ENCODE data around the gene TAC4.

Gene TAC4

GRCh38 chr17:49872754-49873377 lies 25.0 kb upstream of the TAC4 start:
- DNase-seq = peak; percentile 32 to 65

DNA sequence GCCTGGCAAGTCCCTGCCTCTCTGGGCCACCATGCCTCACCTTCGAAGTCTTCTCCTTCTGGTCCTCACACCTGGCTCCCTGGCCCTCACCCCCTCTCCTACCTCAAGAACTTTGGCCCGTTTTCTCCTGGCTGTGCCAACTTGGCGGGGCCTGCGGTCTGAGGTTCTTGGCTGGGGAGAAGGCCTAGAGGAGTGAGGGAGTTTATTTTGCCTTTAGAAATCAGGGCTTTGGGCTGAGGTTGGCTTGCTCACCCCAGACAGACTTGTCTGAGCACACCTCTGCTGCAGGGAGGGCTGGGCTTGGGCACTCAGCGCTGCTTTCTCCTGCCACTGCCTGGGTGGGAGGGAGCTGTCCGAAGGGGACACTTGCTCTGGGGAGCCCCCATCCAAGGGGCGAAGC lies 23.3 kb upstream of the TAC4 start:
- DNase-seq = no peak

DNA sequence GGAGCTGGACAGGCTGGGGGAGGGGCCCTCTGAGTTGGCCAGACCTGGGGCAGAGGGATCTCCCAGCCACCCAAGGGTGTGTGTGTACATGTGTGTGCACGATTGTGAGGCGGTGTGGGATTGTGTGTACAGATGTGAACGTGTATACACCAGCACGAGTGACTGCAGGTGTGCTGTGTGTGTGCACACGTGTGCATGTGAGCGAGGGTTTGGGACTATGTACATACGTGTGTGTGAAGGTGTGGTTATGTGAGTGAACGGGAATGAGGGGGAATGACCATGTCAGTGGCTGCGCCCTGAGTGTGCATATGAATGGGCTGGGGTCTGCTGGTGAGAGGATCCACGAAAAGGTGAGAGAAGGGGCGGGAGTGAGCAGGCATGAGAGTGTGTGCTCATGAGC lies 22.4 kb upstream of the TAC4 start:
- no peak for DNase-seq

DNA sequence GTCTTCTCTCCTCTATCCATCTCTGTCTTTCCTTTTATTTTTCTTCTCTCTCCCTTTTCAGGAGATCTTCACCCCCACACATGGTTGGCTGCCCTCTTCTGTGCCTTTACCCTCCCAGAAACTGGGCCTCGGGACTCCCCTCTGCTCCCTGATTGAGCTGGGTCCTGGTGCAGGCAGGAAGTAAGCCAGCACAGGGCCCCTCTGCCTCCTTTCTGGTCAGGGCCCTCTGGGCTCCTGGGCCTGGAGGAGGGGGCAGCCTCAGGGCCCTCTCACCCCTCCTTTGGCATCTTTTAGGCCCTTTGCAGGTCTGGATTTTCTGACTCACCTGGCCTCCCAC lies 21.1 kb upstream of the TAC4 start:
- DNase-seq = no peak

- no peak for DNase-seq
Measured at GRCh38 chr17:49866882-49867413, 19.1 kb upstream of the TAC4 start.

- peak in 1 of 2 donors; percentile 75 for DNase-seq
Measured at GRCh38 chr17:49866019-49866380, 18.1 kb upstream of the TAC4 start.

- DNase-seq = no peak
Measured at GRCh38 chr17:49862781-49863331, 15.0 kb upstream of the TAC4 start.

DNA sequence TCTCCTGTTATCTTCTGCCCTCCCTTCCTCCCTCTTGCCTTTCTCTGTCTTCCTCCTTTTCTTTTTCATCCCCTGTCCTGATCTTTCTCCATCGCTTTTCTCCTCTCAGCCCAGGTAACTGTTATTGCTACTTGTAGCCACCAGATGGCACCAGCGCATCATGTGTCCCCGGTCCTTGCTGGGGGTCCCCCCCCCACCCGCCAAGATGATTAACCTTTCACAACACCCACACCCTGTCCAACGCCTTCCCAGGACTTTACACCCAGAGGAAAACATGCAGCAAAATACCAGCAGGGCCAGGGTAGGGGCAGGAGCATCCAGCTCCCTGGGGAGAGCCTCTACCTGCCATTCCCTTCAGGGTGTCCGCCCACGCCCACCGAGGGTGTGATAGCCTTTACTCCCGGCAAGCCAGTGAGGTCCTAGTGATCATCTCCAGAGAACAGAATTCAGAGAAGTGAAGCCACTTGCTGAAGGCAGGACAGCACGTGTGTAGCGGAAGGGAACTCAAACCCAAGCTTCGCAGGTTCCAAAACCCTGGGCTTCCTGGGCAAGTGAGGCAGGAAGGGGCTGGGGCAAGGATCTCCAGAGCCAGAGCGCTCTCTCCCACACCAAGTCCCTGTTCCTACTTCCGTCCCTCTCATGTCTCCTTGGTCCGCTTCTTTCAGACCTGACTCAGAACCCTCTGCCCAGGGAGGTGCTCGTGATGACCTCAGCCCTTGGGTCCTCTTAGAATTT lies 13.4 kb upstream of the TAC4 start:
- DNase-seq = peak; percentile 33 to 51

DNA sequence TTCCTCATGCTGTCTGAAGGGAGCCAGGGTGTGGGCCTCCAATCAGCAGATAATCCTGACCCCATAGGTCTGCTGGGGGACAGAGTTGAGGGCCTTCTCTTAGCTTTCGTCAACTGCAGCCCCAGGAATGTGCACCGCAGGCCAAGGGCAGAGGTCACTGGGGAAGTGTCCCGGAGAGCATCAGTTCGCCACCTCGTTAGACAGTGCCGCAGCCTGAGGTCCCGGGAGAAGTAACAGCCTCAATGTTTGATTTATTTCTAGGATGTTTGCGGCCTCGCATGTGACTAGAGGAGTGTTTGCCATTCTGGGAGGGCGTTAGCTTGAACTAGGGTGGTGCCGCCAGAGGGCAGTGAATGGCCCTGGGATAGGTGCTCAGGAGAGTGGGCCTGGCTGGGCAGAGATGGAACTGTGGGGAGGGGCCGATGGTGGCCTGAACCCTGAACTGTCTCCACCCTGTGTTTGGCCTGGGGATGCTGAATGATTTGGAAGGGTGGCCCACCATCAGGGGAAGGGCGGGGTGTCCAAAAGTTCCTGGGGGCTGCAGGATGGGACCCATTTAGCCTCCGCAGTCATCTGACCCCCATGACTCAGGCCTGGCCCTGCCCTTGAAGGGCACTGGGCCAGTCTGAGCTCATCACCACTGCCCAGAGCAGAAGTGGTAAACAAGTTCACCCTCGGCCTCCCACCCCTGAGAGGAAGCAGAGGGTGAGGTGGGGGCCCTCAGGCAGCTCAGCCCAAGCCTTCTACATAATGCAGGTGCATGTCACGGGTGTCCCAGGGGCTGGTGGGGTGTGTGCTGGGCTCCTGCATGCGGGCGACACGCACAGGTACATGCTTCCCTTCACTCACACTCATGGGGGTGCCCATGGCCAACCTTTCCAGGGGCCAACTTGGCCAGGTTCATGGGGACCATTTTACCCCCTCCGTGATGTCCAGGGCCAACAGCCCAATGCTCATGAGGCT lies 12.4 kb upstream of the TAC4 start:
- peak in 1 of 2 donors; percentile 41 for DNase-seq

DNA sequence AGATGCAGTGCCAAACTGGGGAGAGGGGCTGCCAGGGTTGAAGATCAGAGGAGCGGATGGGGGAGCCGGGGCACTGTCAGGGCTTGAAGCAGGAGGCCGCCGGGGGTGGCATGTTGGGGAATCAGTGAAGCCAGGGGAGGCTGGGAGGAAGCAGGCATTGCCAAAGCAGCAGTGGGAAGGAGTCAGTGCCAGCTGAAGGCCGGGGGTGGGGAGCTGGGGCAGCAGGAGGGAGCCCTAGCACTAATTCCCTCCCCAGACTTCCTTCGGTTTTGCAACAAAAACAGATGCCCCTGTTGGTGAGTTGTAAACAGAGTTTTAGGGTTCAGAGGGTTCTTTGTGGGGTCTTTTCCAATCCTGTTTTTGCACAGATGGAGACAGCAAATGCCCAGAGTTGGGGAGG lies 10.9 kb upstream of the TAC4 start:
- DNase-seq = peak; percentile 50 to 67

- DNase-seq = no peak
Measured at GRCh38 chr17:49854126-49854525, 6.3 kb upstream of the TAC4 start.

DNA sequence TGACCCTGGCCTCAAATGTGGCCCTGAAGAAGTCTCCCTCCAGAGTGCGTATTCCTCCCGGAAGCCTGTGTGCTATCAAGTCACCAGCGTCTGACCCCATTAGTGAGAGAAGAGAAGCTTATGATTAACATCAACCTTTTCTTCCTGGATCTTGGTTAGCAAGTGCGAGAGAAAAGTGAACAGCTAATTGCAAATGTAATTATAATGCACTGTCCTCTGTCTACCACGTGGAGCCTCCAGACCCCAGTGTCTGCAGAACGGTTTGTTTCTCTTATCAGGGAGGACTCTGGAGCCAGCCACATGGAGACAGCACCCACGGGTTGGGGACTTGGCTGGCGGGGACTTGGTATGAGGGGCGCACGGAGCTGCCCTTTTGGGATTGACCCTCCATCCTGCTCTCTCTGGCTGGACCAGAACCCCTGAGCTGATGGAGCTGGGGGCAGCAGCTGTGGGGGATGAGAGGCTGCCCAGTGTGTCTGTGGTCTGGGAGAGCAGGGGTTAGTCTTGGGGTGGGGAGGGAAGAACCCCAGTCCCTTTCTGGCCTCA lies 5.7 kb upstream of the TAC4 start:
- DNase-seq = no peak

- peak in 1 of 2 donors; percentile 64 for DNase-seq
Measured at GRCh38 chr17:49851387-49852291, 3.8 kb upstream of the TAC4 start.

- no peak for DNase-seq
Measured at GRCh38 chr17:49850772-49851386, 3.0 kb upstream of the TAC4 start.

DNA sequence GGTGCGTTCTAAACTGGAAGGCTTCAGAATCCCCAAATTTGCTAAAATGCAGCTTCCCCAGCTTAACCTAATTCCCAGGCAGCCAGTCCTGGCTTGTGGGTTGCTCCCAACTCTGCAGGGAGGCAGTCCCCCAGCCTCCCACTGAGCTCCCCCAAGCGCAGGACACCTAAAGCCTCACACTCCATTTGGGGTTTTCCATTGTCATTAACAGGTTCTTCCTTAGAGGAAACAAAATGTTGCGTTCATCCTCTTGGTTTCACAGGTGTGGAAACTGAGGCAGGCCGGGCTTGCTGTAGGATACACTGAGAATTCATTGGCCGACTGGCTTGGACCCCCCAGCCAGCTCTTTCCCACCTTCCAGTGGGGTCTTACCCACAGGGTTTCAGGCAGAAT lies 2.3 kb upstream of the TAC4 start:
- DNase-seq = no peak

- no peak for DNase-seq
Measured at GRCh38 chr17:49848739-49849138, 870 bp upstream of the TAC4 start.

DNA sequence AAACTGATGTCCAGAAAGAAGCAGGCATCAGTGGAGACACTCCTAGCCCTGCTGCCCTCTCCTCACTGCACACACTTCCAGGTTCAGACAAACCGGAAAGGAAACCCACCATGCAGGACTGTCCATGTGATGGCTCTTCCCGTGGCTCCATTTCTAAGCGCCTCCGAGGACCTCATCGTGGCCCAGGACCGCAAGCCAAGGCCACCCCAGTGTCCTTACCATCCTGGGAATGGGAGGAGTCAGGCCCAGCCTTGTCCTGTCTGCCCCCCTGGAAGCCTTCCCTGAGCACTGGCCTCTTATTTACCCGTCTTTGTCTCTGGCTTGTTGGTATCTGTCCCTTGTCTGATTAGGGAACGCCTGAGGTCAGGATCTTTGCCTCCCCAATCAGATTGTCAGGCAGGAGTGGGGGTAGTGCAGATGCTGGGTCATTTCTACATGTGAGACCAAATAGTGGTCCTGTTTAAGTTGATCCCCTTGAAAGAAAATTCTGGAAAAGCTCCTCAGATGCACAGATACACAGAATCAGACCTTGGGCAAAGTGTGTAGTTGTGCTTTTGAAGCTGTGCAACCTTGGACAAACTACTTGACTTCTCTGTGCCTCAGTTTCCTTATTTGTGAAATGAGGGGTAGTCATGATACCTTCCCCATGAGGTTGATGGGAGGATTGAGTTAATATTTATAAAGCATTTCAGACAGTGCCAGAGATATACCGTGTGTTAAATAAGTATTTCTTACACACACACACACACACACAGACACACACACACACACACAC lies 744 bp downstream of the TAC4 start:
- no peak for DNase-seq

DNA sequence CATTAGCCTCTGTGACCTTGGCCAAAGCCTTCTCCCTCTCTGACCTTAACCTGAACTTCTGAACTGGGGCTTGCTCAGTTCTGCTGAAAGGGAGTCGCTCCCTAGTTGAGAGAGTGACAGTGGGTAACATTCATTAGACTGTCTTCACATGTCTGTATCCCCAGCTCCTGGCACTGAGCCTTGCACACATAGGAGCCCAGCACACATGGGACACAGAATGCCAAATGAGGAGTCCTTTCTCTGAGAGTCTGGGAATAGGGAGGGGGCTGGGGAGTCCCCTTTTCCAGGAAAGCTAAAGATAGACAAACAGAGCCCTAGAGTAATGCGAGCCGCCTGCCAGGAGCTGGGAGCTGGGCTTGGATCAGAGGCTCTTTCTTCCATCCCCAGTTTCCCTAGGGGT lies 2.5 kb downstream of the TAC4 start:
- DNase-seq = no peak

DNA sequence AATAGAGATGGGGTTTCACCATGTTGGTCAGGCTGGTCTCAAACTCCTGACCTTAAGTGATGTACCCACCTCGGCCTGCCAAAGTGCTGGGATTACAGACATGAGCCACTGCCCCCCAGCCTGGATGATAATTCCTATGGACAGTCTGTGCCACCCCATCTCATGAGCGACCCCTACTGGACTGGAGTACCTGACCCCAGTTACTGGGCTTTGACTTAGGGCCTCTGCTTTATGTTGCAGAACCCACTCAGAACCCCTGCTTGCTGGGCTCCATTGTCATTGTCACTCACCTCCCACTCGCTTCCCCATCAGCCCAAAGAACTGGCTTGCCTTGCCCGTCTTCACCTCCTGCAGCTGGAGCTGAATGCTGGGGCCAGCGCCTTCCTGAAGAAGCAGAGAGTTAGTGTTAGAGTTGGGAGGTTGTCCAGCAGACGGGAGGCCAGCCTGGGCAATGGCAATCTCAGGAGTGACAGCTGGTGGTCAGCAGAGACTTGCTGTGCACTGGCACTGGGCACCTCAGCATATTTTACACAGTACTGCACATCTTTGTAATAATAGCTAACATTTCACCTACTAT lies 4.0 kb downstream of the TAC4 start:
- DNase-seq = no peak

- no peak for DNase-seq
Measured at GRCh38 chr17:49842846-49843245, 5.0 kb downstream of the TAC4 start.
